Activated naive CD8-positive, alpha-beta T cell treated with anti-CD3 and anti-CD28 coated beads for 36 hours (primary cell): ENCODE data around the gene GPR173. TPM values are rescaled to one million over a fixed set of nuclear protein-coding genes. Genes with fewer than 3 reads are reported as not detected.

Source experiments
- DNase-seq: peaks from one replicate; pipeline ENCODE4 v3.0.0; 2021
- H3K27ac Mint-ChIP-seq: one replicate; pipeline ENCODE4 v1.8.0; 2022; ENCODE audit warnings: mild to moderate bottlenecking, moderate library complexity, mixed read lengths
- H3K27me3 Mint-ChIP-seq: one replicate; pipeline ENCODE4 v1.8.0; 2022; ENCODE audit warnings: mild to moderate bottlenecking, mixed read lengths
- H3K36me3 Mint-ChIP-seq: one replicate; pipeline ENCODE4 v1.8.0; 2021; ENCODE audit warnings: mild to moderate bottlenecking, mixed read lengths
- H3K4me1 Mint-ChIP-seq: one replicate; pipeline ENCODE4 v1.8.0; 2021; ENCODE audit warnings: mixed read lengths
- H3K4me3 Mint-ChIP-seq: one replicate; pipeline ENCODE4 v1.8.0; 2022; ENCODE audit warnings: mild to moderate bottlenecking, moderate library complexity, mixed read lengths
- H3K9me3 Mint-ChIP-seq: one replicate; pipeline ENCODE4 v1.8.0; 2022; ENCODE audit warnings: mixed read lengths
- total RNA-seq, 2 experiments: library from RNA; stranded (reverse); gene quantifications; one replicate each; pipeline ENCODE4 v1.2.3, GENCODE V29; 2021

GPR173 gene
- total RNA-seq, 2 experiments from 2014 or later, result 0.56 to 0.64 TPM

DNA sequence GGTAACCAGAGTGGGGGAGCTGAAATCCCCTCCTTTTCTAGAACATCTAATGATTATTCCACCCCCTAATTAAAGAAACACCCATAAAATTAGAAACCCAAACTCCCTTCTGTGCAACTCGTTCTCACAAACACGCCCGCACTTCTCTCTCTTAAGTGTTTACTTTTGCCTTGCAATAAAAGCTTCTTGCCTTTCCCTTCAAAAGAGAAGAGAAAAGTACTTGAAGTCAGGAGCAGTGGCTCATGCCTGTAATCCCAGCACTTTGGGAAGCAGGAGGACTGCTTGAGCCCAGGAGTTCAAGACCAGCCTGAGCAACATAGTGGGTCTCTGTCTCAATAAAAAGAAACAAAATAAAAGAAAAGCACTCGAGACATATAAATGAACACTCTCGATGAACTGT is 3.6 kb upstream of the GPR173 start:
- DNase-seq, result no peak
- no peak overlapping the region for H3K4me3 Mint-ChIP-seq
- H3K9me3 Mint-ChIP-seq, result no peaks in the 10 kb centered on the region
- H3K4me1 Mint-ChIP-seq, result peaks cover 5% of the 10 kb centered on the region
- H3K27me3 Mint-ChIP-seq, result no peaks in the 10 kb centered on the region
- no peak overlapping the region for H3K27ac Mint-ChIP-seq
- H3K36me3 Mint-ChIP-seq, result no peaks in the 10 kb centered on the region

DNA sequence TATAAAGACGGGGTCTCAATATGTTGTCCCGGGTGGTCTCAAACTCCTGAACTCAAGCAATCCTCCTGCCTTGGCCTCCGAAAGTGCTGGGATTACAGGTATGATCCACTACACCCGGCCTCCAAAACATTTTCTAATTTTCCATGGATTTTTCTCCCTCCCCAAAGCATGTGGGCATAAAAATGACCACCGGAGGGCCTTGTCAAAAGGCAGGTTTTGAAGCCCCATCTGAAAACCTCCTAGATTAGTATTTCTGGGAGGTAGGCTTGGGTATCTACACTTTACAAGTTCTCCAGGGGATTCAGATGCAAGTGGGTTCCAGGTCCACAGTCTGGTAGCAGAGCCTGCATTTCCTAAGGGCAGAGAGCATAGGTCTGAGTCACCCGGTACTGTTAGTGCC is 1.4 kb upstream of the GPR173 start:
- H3K36me3 Mint-ChIP-seq, result no peaks in the 10 kb centered on the region
- peaks cover 5% of the 10 kb centered on the region for H3K4me1 Mint-ChIP-seq
- no peaks in the 10 kb centered on the region for H3K27me3 Mint-ChIP-seq
- no peak for DNase-seq
- H3K9me3 Mint-ChIP-seq, result no peaks in the 10 kb centered on the region
- H3K27ac Mint-ChIP-seq, result no peak overlapping the region
- peak overlapping the region; percentile 47 for H3K4me3 Mint-ChIP-seq

DNA sequence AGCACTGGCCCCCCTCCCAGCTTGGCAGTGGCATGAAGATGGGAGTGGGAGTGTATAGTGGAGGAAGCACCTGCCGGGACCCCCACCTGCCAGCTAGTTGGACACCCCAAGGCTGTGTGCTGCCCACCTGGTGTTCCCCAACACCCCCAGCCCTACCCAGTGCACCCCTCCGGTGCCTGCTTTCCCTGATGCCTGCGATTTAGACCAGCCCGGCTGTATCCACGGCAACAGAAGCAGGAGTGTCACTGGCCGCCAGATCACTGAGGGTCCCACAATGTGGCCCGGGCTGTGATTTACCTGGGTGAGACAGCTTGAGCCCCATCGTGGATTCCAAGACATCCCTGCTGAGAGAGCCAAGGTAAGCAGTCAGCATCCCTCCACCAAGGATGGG is 533 bp downstream of the GPR173 start:
- H3K36me3 Mint-ChIP-seq, result no peaks in the 10 kb centered on the region
- peak overlapping the region; percentile 64 for H3K4me3 Mint-ChIP-seq
- no peaks in the 10 kb centered on the region for H3K9me3 Mint-ChIP-seq
- H3K27ac Mint-ChIP-seq, result no peak overlapping the region
- peaks cover 7% of the 10 kb centered on the region for H3K4me1 Mint-ChIP-seq
- no peaks in the 10 kb centered on the region for H3K27me3 Mint-ChIP-seq
- DNase-seq, result no peak

DNA sequence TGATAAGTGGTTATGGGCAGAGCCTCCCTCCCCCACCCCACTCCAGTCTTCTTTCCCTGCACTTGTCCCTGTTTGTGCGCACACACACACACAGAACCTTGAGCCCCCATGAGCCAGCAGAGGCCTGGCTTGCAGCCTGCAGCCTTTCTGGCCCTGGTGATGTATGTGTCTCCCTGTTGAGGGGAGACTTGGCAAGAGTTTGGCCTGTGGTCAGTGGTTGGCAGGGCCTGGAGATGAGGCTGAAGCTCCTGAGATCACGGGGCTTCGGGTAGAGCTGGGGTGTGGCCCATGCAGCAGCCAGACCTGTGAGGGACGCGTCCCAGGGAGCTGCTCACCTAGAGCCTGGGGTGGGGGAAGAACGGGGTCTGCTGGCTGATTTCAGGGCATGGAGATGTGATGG is 2.3 kb downstream of the GPR173 start:
- H3K36me3 Mint-ChIP-seq, result no peaks in the 10 kb centered on the region
- H3K4me3 Mint-ChIP-seq, result no peak overlapping the region
- H3K27me3 Mint-ChIP-seq, result no peaks in the 10 kb centered on the region
- DNase-seq, result no peak
- peaks cover 7% of the 10 kb centered on the region for H3K4me1 Mint-ChIP-seq
- H3K27ac Mint-ChIP-seq, result no peak overlapping the region
- H3K9me3 Mint-ChIP-seq, result no peaks in the 10 kb centered on the region

DNA sequence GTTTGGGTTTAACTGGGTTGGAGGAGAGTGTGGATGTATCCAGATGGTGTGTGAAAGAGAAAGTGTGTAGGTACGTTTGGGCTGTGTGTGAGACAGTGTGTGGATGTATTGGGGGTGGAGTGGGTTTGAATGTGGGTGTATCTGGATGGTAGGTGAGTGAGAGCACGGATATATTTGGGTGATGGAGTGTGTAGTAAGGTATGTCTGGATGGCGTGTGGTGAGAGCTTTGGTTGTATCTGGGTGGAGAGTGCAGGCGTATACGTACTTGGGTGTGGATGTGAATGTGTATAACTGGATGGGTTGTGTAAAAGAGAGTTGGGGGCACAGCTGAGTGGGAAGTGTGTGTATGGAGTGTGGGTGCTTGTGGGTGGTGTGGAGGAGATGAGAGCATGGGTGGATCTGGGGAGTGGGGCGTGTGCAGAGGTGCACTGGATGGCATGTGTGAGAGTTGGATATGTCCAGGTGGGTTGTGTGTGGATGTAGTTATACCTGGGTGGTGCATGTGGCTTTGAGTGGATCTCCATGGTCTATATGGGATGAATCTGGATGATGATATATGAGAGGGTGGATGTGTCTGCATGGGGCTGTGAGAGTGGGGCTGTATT is 6.8 kb downstream of the GPR173 start:
- Mint-ChIP-seq H3K27ac (no peak overlapping the region), H3K27me3 (no peaks in the 10 kb centered on the region), H3K36me3 (no peaks in the 10 kb centered on the region), H3K9me3 (no peaks in the 10 kb centered on the region), H3K4me3 (no peak overlapping the region), H3K4me1 (peaks cover 3% of the 10 kb centered on the region)
- no peak for DNase-seq

DNA sequence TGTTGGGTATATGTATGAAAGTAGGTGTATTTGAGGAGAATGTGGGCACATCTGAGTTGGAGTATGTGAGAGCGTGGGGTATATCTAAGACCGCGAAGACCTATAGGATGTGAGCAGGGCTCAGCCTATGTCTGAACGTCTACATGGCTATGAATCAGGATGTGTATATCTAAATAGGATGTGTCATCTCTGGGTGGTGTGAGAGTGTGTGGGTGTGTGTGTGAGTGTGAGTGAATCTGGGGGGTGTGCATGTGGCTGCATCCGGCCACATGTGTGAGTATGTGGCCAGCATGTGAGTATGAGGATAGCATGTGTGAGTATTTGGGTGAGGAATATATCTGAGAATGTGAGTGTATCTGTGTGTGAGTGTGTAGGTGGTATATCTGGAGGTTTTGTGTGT is 7.7 kb downstream of the GPR173 start:
- H3K27me3 Mint-ChIP-seq, result no peaks in the 10 kb centered on the region
- no peak for DNase-seq
- peaks cover 3% of the 10 kb centered on the region for H3K4me1 Mint-ChIP-seq
- H3K36me3 Mint-ChIP-seq, result no peaks in the 10 kb centered on the region
- no peaks in the 10 kb centered on the region for H3K9me3 Mint-ChIP-seq
- no peak overlapping the region for H3K4me3 Mint-ChIP-seq
- no peak overlapping the region for H3K27ac Mint-ChIP-seq

DNA sequence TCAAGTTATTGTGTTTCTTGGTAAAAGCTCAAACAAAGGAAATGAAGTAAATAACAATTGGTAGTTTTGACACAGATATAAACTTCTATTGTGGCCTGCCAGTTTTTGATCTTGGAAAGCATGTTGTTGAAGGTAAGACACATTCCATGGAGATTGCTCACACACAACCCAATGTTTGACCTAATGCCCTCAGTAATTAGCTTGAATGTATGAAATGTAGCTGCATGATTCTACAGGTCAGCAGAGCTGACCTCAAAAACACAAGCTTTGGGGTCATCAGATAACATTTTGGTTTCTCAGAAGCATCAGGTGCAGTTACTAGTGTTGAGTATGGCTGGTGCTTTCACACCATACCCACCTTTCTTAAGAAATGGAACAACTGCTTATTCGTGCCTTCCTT is 16.5 kb downstream of the GPR173 start:
- no peaks in the 10 kb centered on the region for H3K27me3 Mint-ChIP-seq
- no peaks in the 10 kb centered on the region for H3K9me3 Mint-ChIP-seq
- no peak overlapping the region for H3K27ac Mint-ChIP-seq
- H3K36me3 Mint-ChIP-seq, result no peaks in the 10 kb centered on the region
- no peaks in the 10 kb centered on the region for H3K4me1 Mint-ChIP-seq
- DNase-seq, result no peak
- no peak overlapping the region for H3K4me3 Mint-ChIP-seq

DNA sequence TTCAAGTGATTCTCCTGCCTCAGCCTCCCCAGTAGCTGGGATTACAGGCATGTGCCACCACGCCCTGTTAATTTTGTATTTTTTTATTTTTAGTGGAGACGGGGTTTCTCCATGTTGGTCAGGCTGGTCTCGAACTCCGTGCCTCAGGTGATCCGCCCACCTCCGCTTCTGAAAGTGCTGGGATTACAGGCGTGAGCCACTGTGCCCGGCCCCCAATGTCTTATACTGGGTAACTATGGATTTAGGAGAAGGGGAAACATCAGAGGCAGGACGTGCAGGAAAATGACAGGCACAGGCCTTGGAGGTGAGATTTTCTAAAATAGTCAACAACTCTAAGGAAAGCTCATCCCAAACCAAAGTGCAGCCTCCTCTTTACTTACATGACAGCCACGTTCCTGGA is 22.5 kb downstream of the GPR173 start:
- Mint-ChIP-seq H3K27me3 (no peaks in the 10 kb centered on the region), H3K4me3 (no peak overlapping the region), H3K27ac (no peak overlapping the region), H3K9me3 (no peaks in the 10 kb centered on the region), H3K36me3 (no peaks in the 10 kb centered on the region), H3K4me1 (peaks cover 12% of the 10 kb centered on the region)
- DNase-seq, result no peak

DNA sequence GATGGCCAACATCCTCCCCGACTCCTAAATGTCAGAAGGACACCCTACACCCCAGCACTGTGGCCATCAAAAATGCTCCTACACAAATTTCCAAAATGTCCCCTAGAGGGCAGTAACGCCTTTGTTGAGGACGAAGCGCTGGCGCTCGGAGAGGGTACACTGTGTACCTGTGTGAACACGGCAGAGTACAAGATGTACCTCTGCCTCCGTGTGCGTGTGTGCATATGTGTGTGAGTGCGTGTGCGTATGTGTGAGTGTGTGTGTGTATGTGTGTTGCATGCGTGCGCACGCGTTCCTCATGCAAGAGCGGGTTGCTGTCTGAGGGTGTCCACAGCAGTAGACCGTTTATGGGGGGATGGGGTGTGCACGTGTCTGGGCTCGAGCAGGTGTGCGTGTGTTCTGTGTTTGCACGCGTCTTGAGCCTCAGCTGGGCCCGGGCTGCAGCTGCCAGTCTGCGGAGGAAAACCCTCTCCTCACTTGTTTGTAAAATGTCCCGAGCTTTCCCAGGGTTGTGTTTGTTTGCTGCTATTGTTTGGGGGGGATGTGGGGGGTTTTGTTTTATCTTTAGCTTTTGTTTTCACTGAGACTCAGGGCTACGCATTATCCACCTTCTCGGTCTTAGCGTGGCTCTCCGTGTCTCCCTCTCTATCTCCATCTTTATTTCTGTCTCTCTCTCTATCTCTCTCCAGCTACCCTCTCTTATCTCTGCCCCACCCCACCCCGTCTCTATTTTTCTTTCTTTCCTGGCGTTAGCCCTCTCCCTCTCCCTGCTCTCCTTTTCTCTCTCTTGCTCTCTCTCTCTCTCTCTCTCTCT is 23.2 kb downstream of the GPR173 start:
- Mint-ChIP-seq H3K9me3 (no peaks in the 10 kb centered on the region), H3K36me3 (no peaks in the 10 kb centered on the region), H3K4me3 (peak overlapping the region; percentile 84)

DNA sequence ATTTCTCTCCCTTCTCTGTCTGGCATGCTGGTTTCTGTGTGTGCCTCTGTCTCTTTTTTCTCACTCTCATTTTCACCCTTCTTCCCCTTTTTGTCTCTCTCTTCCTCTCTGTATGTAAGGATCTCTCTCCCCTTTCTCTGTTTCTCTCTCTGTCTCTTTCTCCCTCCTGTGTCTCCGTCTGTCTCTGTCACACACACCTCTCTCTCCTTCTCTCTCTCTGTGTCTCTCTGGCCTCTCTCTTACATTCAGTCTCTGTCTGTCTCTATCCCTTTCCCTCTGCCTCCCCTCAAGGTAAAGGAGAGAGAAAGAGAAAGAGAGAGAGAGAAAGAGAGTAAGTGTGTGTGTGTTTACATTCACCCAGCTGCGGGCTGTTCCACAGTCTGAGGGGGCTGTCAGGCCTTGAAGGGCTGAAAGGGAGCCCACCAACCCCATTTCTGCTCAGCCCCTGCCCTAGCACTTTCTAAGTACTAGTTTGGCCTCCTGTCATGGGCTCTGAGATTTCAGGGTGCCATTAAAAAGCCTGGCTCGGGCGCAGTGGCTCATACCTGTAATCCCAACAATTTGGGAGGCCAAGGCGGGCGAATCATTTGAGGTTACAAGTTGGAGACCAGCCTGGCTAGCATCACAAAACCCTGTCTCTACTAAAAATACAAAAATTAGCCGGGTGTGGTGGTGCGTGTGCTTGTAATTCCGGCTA is 24.0 kb downstream of the GPR173 start:
- H3K27me3 Mint-ChIP-seq, result no peaks in the 10 kb centered on the region
- H3K4me1 Mint-ChIP-seq, result peaks cover 12% of the 10 kb centered on the region
- H3K36me3 Mint-ChIP-seq, result no peaks in the 10 kb centered on the region
- no peaks in the 10 kb centered on the region for H3K9me3 Mint-ChIP-seq
- H3K4me3 Mint-ChIP-seq, result peak overlapping the region; percentile 84
- H3K27ac Mint-ChIP-seq, result peak overlapping the region; percentile 83
- DNase-seq, result no peak

More for the DNA sequence above, 23.2 kb downstream of the GPR173 start:
- Mint-ChIP-seq H3K27me3 (no peaks in the 10 kb centered on the region), H3K27ac (peak overlapping the region; percentile 83), H3K4me1 (peaks cover 12% of the 10 kb centered on the region)
- DNase-seq, result peak; percentile 57

DNA sequence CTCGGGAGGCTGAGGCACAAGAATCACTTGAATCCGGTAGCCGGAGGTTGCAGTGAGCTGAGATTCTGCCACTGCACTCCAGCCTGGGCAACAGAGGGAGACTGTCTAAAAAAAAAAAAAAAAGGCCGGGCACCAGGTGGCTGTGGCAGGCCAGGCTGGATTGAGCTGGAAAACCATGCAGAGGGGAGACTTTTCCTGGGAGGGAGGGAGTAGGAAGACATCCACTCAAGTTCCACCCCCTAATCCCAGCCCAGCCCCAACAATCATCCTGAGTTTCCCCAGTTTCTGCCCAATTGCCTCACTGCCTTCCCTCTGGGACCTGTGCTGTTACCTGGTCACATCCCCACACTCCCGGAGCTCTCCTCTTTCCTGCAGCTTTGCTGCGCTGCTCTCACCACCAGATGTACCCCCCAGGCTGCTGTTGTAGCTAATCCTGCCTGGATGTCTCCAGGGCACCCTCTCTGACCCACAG is 24.6 kb downstream of the GPR173 start:
- Mint-ChIP-seq H3K9me3 (no peaks in the 10 kb centered on the region), H3K27me3 (no peaks in the 10 kb centered on the region), H3K4me1 (peaks cover 12% of the 10 kb centered on the region), H3K4me3 (no peak overlapping the region), H3K27ac (peak overlapping the region; percentile 71), H3K36me3 (no peaks in the 10 kb centered on the region)
- no peak for DNase-seq

DNA sequence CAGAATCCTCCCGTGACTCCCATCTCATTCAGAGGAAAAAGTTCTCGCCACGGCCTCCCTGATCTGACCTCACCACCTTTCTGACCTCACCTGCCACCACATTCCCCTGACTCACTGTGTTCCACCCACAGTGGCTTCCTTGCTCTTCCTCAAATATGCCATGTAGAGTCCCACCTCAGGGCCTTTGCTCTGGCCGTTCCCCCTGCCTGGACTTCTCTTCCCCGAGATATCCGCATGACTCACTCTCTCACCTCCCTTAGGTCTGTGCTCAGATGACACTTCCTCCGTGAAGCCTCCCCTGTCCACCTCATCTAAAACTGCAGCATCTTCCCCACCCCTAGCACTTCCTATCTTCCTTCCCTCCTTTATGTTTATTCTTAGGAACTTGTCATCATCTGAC is 26.4 kb downstream of the GPR173 start:
- H3K4me1 Mint-ChIP-seq, result peaks cover 12% of the 10 kb centered on the region
- H3K36me3 Mint-ChIP-seq, result no peaks in the 10 kb centered on the region
- no peak overlapping the region for H3K4me3 Mint-ChIP-seq
- no peak overlapping the region for H3K27ac Mint-ChIP-seq
- H3K9me3 Mint-ChIP-seq, result no peaks in the 10 kb centered on the region
- DNase-seq, result no peak
- H3K27me3 Mint-ChIP-seq, result no peaks in the 10 kb centered on the region

DNA sequence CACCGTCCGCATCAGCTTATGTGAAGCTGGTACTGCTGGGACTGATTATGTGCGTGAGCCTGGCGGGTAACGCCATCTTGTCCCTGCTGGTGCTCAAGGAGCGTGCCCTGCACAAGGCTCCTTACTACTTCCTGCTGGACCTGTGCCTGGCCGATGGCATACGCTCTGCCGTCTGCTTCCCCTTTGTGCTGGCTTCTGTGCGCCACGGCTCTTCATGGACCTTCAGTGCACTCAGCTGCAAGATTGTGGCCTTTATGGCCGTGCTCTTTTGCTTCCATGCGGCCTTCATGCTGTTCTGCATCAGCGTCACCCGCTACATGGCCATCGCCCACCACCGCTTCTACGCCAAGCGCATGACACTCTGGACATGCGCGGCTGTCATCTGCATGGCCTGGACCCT is 28.1 kb downstream of the GPR173 start:
- Mint-ChIP-seq H3K36me3 (no peaks in the 10 kb centered on the region), H3K4me1 (peaks cover 16% of the 10 kb centered on the region), H3K27ac (no peak overlapping the region), H3K4me3 (no peak overlapping the region), H3K27me3 (no peaks in the 10 kb centered on the region), H3K9me3 (no peaks in the 10 kb centered on the region)
- no peak for DNase-seq

DNA sequence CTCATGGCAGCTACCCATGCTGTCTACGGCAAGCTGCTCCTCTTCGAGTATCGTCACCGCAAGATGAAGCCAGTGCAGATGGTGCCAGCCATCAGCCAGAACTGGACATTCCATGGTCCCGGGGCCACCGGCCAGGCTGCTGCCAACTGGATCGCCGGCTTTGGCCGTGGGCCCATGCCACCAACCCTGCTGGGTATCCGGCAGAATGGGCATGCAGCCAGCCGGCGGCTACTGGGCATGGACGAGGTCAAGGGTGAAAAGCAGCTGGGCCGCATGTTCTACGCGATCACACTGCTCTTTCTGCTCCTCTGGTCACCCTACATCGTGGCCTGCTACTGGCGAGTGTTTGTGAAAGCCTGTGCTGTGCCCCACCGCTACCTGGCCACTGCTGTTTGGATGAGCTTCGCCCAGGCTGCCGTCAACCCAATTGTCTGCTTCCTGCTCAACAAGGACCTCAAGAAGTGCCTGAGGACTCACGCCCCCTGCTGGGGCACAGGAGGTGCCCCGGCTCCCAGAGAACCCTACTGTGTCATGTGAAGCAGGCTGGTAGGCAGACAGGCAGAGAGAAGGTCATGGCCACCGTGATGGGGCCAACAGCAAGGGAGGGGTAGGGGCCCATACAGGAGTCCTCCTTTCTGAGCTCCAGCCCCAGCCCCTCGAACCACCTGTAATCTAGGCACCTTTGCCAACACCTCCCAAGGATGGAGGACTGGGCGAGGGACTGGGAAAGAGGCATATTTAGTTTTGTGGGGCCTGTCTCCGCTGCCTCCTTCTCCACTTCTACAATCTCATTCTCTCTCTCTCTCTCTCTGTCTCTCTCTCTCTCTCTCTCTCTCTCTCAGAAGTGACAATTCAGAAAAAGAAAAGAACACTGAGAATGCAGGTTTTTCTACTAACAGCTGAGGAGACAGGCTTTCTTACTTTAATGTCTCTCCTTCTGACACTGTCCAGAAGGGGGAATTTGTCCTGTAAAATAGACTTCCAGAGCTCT is 28.9 kb downstream of the GPR173 start:
- H3K9me3 Mint-ChIP-seq, result no peaks in the 10 kb centered on the region
- DNase-seq, result no peak

More for the DNA sequence above, 28.9 kb downstream of the GPR173 start:
- no peak overlapping the region for H3K27ac Mint-ChIP-seq
- H3K27me3 Mint-ChIP-seq, result no peaks in the 10 kb centered on the region
- H3K36me3 Mint-ChIP-seq, result no peaks in the 10 kb centered on the region
- no peak overlapping the region for H3K4me3 Mint-ChIP-seq
- H3K4me1 Mint-ChIP-seq, result peaks cover 7% of the 10 kb centered on the region
